Choroid plexus epithelial cell (primary cell): ENCODE data around the gene KCNJ14.

Experiments used
- DNase-seq: peaks from one replicate; pipeline ENCODE4 v3.0.0-alpha.2; 2010; ENCODE audit warnings: low read depth
- H3K4me3 ChIP-seq: 2 replicates; pipeline ENCODE4 v1.5.1; 2011; ENCODE audit warnings: low read depth, mild to moderate bottlenecking, control low read depth, low read length, moderate library complexity
- CTCF ChIP-seq: conservative IDR thresholded peaks from 2 replicates; pipeline ENCODE4 v1.5.1; 2011; ENCODE audit warnings: low read depth, mild to moderate bottlenecking, control low read depth, inconsistent platforms, low read length, moderate library complexity

KCNJ14 gene

GRCh38 chr19:48461651-48461981 lies 6.2 kb downstream of the KCNJ14 start:
- no peak overlapping the region for H3K4me3 ChIP-seq
- no peak for DNase-seq
- no peak for TF ChIP-seq CTCF

GRCh38 chr19:48461982-48462655 lies 6.7 kb downstream of the KCNJ14 start:
- no peak for TF ChIP-seq CTCF
- DNase-seq, result no peak

DNA sequence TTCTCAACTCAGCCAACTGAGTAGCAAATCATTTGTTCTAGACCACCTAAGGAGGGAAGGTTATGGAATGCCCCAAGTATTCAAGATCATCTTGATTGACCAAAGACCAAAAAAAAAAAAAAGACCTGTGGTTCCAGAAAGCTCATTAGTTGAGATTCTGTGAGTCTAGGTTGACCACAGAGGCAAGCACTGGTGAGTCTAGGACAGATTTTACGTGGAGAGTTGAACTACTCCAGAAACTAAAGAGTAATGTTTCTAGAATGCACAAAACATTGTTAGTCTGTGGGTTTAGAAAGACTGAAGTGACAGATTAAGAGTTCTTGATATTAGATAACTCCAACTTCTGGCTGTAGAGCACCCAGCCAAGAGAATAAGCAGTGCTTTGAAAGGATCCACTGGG lies 9.8 kb downstream of the KCNJ14 start:
- TF ChIP-seq CTCF, result no peak
- H3K4me3 ChIP-seq, result no peak overlapping the region
- DNase-seq, result no peak

More at GRCh38 chr19:48461982-48462655, 6.7 kb downstream of the KCNJ14 start:
- no peak overlapping the region for H3K4me3 ChIP-seq

DNA sequence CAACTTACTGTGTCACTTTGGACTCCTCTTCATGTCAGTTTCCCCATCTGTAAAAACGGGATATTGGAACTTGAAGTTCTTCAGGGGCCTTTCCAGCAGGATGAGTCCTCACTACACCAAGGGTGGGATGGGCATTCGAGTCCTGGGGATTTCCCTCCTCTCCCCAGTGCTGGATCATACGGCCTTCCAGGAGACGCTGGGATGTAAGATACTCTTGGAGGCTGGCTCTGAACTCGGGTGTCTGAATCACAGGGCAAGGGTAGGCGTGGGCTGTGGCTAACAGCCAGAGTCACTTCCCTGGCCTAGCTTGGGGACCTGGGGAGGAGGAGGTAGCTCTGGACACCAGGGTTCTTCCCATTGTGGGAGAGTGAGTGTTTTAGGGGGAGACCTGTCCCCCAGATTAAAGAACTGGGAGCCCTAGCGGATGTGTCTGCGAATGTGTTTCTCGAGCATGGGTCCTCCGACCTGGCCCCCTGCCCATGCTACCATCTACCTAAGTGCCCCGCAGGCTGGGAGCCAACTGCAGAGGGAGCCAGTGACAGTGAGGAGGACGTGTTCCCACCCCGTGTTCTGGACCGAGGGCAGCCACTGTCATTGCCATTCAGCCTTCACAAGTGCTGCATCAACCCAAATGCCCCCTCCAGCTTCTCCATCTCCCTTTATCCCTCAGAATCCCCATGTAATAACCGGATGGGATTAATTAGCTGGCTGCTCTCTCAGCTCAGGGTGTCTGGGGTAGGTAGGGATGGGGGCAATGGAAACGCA lies 11.4 kb downstream of the KCNJ14 start:
- H3K4me3 ChIP-seq, result no peak overlapping the region
- DNase-seq, result peak; percentile 52
- TF ChIP-seq CTCF, result no peak

GRCh38 chr19:48468772-48469288 lies 13.5 kb downstream of the KCNJ14 start:
- peak overlapping the region; percentile 93 for H3K4me3 ChIP-seq
- TF ChIP-seq CTCF, result no peak
- peak; percentile 100 for DNase-seq

- peak; percentile 88 for DNase-seq
- peak within 1 kb of the TSS; percentile 93 for H3K4me3 ChIP-seq
- TF ChIP-seq CTCF, result no peak
These were observed 14.0 kb downstream of the KCNJ14 start, which contains the start of gene CYTH2 for GRCh38 chr19:48469289-48469881. TSS of gene CYTH2 (plus strand) at chr19:48469369. CDS start at chr19:48469508, 139 bp downstream.
